HG03575 (cell line): Measurements from ENCODE around the gene VPS16.
"Not testable (repeated sequence)": the region's sequence is repeated elsewhere in the genome, so short reads cannot be mapped to it uniquely, and the experiment has no call there.

Experiments used
- ATAC-seq: cut with Tn5 transposase; IDR thresholded peaks from one replicate; pipeline ENCODE4 v1.9.1; 2021; ENCODE audit not compliant: unreplicated experiment, insufficient number of reproducible peaks, low FRiP score; ENCODE audit errors: extremely low read depth

The VPS16 gene

DNA sequence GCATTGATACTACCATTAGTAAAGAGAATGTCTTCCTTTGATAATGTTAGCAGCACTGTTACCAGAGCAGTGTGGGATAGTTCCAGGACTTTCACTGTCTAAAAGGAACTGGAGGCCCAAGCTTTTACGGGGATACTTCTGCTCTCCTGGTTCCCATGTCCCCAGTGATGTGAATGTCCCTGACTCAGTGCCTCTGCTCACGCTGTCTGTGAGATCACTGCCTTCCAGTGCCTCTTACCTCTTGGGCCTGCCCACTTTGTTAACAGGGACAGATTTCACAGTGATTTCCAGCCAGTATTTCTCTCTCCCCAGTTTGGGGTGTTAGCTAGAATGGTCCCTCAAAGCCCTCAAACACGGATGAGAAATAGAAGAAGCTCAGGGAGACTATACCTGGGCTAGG lies 47.2 kb downstream of the VPS16 start:
- ATAC-seq: no peak

GRCh38 chr20:2888224-2888955 lies 47.8 kb downstream of the VPS16 start:
- ATAC-seq: no peak

DNA sequence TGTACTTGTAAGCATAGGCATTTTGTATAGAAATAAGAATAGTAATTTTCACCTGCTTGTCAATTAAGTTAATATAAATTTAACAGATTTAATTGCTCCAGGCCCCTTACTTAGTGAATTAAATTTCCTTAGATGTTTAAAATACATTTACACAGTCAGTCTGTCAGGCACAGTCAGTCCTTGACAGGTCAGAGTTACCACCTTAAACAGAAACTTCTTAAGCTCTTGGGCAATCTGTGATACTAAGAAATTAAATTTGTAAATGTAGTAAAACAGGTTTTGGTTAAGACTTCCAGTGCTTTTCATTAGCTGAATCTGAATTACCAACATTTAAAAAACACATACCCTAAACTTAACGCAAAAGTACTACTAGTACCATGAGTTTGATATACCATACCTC lies 48.7 kb downstream of the VPS16 start:
- ATAC-seq: no peak

DNA sequence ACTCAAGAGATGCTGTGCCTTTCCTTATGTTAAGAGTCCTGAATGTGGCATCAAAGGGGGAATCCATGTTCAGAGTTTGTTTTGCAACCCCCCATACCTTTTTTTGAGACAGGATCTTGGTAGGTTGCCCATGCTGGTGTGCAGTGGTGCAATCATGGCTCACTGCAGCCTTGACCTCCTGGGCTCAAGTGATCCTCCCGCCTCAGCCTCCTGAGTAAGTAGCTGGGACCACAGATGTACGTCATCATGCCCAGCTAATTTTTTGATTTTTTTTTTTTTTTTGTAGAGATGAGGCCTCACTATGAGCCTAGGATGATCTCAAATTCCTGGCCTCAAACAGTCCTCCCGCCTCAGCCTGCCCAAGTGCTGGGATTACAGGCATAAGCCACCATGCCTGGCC lies 49.3 kb downstream of the VPS16 start:
- ATAC-seq: no peak

DNA sequence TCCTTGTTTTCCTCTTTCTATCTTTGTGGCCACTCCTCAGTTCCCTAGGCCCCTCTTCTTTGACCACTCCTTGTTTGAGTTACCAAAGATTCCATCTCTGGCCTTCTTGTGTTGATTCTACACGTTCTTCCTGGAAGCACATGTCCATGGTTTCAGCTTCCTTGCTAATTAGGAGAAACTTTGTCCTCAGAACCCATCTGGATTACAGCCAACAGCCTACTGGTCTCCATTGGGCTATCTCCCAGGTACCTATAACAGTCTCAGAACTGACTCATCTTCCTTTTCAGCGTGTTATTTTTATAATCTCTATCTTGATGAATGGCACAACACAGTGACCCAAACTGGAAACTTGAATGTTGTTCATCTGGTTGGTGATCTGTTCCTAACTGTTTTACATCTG lies 50.2 kb downstream of the VPS16 start:
- ATAC-seq: no peak

DNA sequence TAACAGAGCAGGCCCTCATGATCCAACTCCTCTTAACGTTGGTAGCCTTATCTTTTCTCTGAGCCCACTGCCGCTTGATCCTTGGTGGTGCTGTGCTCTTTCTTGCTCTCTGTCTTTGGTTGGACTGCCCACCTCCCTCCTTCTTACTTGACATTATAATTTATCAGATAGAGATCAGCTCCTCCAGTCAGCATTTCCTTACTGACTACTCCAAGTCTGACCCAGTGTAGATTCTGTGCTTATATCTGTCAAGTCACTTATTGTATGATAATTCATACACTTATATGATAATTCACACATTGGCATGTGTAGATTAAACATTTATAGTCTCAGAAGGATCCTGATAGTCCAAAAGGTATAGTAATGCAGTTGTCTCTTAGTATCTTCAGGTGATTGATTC lies 50.8 kb downstream of the VPS16 start:
- ATAC-seq: no peak

DNA sequence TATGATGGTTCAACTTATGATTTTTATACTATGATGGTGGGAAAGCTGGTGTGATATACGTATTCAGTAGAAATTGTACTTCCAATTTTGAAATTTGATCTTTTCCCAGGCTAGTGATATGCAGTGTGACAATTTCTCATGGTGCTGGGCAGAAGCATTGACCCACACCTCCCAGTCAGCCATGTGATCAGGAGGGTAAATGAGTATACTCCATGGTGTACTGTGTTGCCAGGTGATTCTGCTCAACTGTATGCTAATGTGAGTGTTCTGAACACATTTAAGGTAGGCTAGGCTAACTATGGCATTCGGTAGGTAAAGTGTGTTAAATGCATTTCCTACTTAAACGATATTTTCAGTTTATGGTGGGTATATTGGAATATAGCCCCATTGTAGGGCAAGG lies 51.8 kb downstream of the VPS16 start:
- ATAC-seq: no peak

- ATAC-seq: no peak
These were observed 53.7 kb downstream of the VPS16 start for GRCh38 chr20:2894221-2894620.

DNA sequence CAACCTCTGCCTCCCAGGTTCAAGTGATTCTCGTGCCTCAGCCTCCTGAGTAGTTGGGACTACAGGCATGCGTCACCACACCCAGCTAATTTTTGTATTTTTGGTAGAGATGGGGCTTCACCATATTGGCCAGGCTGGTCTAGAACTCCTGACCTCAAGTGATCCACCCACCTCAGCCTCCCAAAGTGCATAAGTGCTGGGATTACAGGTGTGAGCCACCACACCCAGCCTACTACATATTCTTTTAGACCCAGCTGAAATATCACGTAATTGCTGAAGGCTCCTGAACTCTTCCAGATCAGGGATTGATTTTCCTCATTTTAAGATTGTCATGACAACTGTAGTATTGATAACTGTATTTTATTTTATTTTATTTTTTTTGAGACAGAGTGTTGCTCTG lies 54.6 kb downstream of the VPS16 start:
- ATAC-seq: not testable (repeated sequence)

GRCh38 chr20:2899243-2899642 lies 58.7 kb downstream of the VPS16 start:
- ATAC-seq: no peak

DNA sequence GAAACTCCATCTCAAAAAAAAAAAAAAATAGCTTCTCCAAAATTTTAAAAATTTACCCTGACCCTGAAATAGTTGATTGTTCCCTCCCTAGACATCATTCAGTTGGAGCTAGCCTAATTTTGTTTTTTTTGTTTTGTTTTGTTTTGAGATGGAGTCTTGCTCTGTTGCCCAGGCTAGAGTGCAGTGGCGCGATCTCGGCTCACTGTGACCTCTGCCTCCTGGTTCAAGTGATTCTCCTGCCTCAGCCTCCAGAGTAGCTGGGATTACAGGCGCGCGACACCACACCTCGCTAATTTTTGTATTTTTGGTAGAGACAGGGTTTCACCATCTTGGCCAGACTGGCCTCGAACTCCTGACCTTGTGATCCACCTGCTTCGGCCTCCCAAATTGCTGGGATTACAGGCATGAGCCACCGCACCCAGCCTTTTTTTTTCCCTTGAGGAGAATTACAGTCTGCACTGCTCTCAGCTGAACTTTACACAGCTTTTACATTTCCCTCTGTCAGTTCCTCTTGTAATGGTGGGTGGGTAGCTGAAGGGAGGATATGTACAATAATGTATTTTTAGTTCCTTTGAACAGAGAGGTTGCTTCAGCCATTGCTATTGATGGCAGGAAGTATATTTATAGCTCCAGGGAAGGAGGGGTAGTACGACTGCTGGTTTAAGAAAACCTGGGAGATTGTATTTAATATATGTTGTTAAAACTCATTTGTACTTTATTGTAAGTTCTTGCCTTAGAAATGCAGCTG lies 60.5 kb downstream of the VPS16 start:
- ATAC-seq: no peak

DNA sequence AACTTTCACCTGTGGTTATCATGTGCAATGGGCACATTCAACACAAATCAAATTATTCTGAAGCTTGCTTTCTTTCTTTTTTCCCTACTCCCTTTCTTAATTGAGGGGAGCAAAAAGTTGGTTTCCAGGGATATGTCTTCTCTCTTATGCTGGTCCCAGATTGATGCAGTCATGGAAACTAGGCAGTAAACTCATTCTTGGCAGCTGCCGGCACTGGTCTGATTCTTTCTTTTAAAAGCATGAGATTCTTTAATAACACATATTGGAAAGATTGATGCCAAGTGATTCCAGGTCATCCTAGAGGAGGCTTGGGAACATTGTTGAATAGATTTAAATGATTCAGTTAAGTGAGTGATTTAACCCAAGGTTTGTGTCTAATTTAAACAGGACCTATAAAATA lies 61.7 kb downstream of the VPS16 start:
- no peak for ATAC-seq

DNA sequence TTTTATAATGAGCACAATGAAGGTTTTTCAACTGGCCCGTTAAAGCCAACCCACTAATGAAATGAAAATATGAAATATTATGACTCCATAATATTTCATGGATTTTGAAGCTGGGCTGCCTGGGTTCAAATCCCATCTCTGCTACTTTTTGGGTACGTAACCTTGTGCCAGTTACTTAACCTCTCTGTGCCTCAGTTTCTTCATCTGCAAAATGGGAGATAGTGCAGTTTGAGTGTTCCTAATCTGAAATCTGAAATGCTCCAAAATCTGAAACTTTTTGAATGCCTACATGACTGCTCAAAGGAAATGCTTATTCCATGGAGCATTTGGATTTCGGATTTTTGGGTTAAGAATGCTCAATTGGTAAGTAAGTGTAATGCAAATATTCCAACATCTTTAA lies 62.3 kb downstream of the VPS16 start:
- ATAC-seq: no peak

DNA sequence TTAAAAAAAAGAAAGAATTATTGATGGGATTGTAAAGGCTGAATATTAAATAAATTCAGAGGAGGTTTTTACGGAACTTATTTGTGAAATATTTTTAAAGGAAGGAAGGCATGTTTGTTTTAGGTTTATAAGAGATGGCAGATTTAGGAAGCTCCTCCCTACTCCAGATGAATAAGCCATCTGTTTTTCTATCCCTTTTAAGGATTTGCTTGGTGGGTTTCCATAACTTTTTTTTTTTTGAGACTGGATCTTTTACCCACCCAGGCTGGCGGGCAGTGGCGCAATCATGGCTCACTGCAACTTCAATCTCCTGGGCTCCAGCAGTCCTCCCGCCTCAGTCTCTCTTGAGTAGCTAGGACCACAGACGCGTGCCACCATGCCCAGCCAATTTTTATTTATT lies 63.1 kb downstream of the VPS16 start:
- ATAC-seq: no peak

DNA sequence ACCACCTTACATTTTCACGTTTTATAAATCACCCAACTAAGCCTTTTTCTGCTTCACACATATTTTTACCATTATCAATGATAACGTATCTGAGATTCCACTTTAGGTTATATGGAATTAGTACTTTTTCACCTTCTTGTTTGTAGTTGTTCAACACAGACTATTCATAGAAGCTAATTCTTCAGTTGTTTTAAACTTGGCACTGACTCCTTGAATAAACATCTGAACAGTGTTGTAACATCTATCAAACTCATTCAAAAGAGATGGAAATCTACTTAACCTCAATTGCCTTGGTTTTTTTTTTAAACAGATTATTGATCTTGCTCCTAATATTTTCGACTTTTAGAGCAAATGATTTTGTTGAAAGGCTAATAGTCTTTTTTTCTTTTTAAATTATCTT lies 67.0 kb downstream of the VPS16 start:
- no peak for ATAC-seq

DNA sequence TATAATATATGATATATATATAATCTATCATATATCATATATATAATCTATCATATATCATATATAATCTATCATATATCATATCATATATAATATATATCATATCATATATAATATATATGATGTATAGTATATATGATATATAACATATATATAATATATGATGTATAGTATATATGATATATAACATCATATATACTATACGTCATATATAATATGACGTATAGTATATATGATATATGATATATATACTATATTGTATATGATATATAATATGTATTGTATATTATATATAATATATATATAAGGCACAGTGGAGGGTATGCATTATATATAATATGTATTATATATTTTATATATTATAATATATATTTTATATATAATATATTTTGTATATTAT lies 69.4 kb downstream of the VPS16 start:
- ATAC-seq: no peak

GRCh38 chr20:2911200-2911599 lies 70.7 kb downstream of the VPS16 start:
- ATAC-seq: no peak

GRCh38 chr20:2914160-2914559 lies 73.6 kb downstream of the VPS16 start:
- no peak for ATAC-seq
